HuH-7.5 (cell line): Measurements from ENCODE around the gene ZNF276.

Source experiments
- DNase-seq: peaks from one replicate; pipeline ENCODE4 v3.0.0; 2011; ENCODE audit warnings: low spot score

ZNF276 gene

GRCh38 chr16:89716493-89716892, 4.8 kb upstream of the ZNF276 start:
- DNase-seq: no peak

- DNase-seq: no peak
These were observed 4.2 kb upstream of the ZNF276 start for GRCh38 chr16:89716916-89717687.

DNA sequence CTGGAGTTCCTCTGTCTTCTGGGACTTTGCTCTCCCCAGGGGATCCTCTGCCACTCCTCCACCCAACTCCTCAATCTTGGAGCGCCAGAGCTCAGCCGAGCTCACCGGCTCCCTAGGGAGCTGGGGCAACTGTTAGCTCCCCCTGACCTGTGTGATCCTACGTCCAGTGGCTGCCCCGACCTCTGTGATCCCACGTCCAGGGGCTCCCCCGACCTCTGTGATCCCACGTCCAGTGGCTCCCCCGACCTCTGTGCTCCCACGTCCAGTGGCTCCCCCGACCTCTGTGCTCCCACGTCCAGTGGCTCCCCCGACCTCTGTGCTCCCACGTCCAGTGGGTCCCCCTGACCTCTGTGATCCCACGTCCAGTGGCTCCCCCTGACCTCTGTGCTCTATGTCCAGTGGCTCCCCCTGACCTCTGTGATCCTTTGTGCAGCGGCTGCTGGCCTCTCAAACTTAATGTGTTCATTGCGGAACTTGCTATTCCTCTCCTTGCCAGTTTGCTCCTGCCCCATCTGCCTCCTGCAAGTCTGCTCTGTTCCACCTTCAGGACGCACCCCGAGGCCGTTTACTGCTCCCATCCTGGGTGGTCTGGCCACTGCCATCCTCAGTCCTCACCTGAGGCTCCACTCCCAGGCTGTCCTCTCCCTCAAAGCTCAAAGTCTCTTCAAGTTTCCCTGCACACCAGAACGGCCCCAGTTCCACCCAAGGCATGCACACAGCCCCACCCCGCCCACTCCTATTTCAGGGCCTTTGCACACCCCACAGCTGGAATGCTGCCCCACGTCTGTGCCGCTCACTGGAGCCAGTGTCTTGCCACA, 3.4 kb upstream of the ZNF276 start:
- no peak for DNase-seq

DNA sequence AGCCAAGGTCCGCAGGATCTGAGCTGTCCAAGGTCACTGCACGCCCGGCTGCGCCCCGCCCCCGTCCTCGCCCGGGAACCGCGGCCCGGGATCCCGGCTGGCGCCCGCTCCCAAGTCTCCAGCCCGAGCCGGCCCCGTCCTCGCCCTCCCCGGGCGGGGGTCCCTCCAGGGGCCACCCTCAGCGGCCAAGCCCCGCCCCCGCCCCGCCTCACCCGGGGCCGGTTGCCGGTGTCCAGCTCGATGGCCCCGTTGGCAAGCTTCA, 855 bp upstream of the ZNF276 start:
- peak; percentile 76 for DNase-seq

- peak; percentile 66 for DNase-seq
These were observed 432 bp downstream of the ZNF276 start for GRCh38 chr16:89721546-89722391.

GRCh38 chr16:89722392-89723278, 1.3 kb downstream of the ZNF276 start:
- no peak for DNase-seq

DNA sequence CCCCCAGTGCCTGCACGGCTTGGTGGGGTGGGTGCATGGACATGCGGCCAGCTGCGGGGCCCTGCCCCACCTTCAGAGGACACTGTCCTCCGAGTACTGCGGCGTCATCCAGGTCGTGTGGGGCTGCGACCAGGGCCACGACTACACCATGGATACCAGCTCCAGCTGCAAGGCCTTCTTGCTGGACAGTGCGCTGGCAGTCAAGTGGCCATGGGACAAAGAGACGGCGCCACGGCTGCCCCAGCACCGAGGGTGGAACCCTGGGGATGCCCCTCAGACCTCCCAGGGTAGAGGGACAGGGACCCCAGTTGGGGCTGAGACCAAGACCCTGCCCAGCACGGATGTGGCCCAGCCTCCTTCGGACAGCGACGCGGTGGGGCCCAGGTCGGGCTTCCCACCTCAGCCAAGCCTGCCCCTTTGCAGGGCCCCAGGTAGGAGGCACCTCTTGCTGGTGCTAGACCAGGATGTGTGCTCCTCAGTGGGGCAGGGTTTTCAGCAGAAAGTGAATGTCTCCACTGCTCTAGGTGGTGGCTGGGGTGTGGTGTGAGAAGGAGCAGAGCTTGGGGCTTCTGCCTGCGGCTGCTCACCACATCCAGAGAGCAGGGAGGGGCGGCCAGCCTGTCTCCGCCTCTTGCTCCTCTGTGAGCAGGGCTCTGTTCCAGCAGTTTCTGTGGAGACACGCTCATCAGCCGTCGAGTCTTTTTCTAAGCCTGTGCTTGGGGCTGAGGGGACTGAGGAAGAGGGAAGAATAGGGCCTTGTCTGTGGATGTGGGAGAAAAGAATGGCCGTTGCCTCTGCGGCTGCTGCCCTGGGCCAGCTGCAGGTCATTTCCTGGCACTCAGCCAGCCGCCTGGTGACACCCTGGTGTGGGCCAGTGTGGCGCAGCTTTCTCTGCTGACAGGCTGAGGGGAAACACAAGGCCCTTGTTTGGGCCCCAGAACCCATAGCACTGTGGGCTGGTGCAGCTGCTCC, 2.2 kb downstream of the ZNF276 start:
- DNase-seq: no peak

DNA sequence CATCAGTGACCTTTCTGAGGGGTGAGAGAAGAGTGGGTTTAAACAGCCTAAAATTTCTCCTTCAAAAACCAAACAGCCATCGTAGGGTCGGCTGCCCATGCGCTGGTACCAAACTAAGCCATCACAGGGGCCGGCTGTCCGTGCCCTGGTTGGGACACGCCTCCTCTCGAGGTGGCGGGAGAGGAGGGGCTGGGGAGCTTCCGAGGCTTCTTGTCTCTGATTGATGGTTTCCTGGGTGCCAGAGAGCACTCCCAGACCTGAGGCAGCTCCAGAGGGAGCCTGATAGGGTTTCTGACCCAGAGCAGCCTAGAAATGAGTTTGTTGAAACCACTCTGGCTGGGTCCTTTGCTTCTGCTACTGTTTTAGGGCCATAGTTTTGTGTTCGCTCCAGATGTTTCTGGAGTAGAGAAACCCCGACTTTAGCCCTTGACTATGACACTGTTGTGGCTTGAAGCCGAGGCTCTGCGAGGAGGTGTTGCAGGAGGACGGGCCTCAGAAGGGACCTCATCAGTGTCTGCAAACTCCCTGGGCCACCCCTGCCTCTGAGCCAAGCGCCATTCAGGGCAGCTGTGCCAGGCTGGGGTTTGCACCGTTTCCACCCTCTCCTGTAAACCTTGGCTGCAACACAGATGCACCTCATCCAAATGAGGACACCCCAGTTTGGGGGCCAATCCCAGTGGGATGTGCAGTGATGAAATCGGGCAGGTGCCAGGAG, 6.2 kb downstream of the ZNF276 start:
- no peak for DNase-seq

DNA sequence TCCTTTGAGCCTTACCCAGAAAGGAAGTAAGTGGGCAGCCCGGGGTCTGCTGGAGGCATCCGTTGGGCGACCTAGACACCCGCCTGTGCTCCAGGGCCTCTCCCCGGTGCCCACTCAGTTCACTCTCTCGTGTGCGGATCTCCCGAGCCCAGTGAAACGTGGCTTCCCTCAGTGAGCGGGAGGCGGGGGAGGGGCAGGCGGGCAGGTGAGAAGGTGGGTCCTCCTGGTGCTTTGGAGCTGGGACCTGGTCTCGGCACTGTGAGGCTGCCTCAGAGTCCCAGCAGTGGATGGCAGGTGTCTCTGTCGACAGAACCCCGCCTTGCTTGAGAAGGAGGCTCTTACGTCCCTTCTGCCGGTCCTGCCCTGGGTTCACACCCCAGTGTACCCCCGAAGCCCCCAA, 8.0 kb downstream of the ZNF276 start:
- no peak for DNase-seq

- no peak for DNase-seq
These were observed 8.7 kb downstream of the ZNF276 start for GRCh38 chr16:89729863-89730593.

DNA sequence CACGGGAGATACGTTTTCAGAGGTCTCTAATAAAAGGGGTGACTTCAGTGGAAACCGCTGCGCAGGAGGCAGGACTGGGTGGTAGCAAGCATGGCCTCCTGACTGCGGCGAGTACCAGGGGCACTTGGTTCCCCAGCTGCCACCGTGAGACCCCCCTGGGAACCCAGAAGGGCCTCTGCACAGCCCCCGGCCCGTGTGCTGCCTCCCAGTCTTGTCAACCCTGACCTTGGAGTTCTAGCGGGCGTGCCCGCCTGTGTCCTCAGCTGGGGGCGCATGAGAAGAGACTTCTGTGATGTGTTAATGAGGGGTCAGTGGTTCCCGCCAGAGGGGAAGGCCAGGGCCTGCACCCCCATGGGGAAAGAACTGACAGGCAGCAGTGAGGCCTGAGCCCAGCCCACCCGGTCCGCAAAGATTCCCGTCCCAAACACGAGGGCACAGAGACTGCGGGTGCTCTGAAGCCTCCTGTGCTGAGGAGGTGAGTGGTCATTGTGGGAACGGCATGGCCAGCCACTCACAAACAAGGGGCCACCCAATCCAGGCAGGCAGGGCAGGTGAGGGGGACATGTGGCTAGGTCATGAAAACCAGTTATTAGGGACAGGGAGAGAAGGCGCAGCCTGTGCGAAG, 9.4 kb downstream of the ZNF276 start:
- DNase-seq: no peak

GRCh38 chr16:89732142-89732917, 11.0 kb downstream of the ZNF276 start:
- no peak for DNase-seq

GRCh38 chr16:89732918-89733242, 11.5 kb downstream of the ZNF276 start:
- no peak for DNase-seq

- no peak for DNase-seq
These were observed 12.0 kb downstream of the ZNF276 start for GRCh38 chr16:89733322-89733721.

DNA sequence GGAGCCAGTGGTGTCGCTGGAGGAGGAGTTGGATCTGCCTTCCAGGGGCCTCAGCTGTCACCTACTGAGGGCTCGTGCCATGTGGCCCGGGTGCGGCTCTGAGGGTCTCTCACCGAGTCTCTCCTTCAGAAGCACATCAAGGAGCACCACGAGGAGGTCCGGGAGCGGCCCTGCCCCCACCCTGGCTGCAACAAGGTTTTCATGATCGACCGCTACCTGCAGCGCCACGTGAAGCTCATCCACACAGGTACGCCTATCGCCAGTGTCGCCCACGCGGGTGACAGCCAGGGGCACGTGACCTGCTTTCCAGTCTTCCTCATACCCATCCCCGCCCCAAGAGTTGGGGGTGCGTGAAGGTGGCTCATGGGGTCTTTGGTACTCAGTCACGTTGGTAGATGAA, 12.5 kb downstream of the ZNF276 start:
- DNase-seq: no peak

GRCh38 chr16:89736554-89736953, 15.2 kb downstream of the ZNF276 start:
- DNase-seq: no peak

- DNase-seq: no peak
These were observed 16.2 kb downstream of the ZNF276 start for GRCh38 chr16:89737341-89738071.

DNA sequence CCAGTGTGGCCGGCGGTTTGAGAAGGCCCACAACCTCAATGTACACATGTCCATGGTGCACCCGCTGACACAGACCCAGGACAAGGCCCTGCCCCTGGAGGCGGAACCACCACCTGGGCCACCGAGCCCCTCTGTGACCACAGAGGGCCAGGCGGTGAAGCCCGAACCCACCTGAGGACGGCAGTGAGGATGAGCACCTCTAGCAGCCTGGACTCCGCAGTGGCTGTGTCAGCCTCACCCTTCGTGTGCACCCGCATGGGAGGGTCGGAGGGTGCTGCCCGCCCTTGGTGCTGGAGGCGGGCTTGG, 16.7 kb downstream of the ZNF276 start:
- no peak for DNase-seq
